Iris pigment epithelial cell (primary cell): ENCODE results near the gene TIMP1.

Experiments
- DNase-seq: peaks from one replicate; pipeline ENCODE4 v3.0.0-alpha.2; 2011; ENCODE audit warnings: low read depth

TIMP1 gene

DNA sequence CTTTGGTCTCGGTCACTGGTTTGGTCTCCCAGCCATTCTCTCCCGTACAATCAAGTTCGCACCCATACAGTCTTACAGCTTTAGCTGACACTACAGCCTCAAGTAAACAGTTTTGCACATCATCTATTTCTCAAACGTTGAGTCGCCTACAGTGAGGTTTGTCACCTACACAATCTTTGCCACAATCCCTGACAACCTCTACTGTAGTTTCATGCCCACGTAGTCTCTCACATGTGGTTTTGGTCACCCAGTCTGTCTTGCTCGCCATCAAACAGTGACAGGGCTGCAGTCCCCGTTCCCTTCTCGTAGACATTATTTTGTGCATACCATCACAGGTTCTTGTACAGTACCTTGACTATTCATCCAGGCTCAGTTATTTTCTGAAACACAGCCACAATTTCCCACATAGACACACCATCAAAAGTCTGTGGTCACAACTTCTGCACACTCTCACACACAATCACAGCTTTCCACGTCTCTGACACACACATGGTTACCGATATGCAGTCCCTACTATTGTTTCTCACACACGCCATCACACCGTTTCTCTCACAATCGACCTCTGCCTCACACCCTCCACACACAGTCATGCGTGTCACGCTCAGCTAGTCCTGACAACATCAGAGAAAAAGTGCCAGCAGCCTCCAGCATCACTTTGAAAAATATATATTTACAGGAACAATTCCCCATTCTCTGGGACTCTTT is 52.8 kb downstream of the TIMP1 start:
- DNase-seq, result no peak
